GM23248 (cell line): ENCODE data around the gene GEN1. TPM values are rescaled to one million over a fixed set of nuclear protein-coding genes. Genes with fewer than 3 reads are reported as not detected.

Source experiments
- DNase-seq: peaks from one replicate; pipeline ENCODE4 v3.0.0-alpha.2; 2015
- H2AFZ ChIP-seq: fragments of 200-600 bp; sonication (generic); 2 replicates; pipeline ENCODE4 v1.6.1; 2016; ENCODE audit warnings: antibody characterized with exemption
- H3F3A ChIP-seq: fragments of 200-600 bp; sonication (generic); 2 replicates; pipeline ENCODE4 v1.6.1; 2016; ENCODE audit warnings: mild to moderate bottlenecking, antibody characterized with exemption, mixed run types; ENCODE audit not compliant: insufficient read depth
- H3K27ac ChIP-seq: fragments of 200-600 bp; sonication (generic); 2 replicates; pipeline ENCODE4 v1.5.1; 2016; ENCODE audit warnings: mild to moderate bottlenecking
- H3K27me3 ChIP-seq: fragments of 200-600 bp; sonication (generic); replicated peaks from 2 replicates; pipeline ENCODE4 v1.6.1; 2016; ENCODE audit warnings: mild to moderate bottlenecking; ENCODE audit not compliant: insufficient read depth
- H3K36me3 ChIP-seq: fragments of 200-600 bp; sonication (generic); 2 replicates; pipeline ENCODE4 v1.6.1; 2016; ENCODE audit warnings: low read depth, mild to moderate bottlenecking
- H3K4me1 ChIP-seq: fragments of 200-600 bp; sonication (generic); 2 replicates; pipeline ENCODE4 v1.6.1; 2016; ENCODE audit warnings: mild to moderate bottlenecking; ENCODE audit not compliant: insufficient read depth
- H3K4me2 ChIP-seq: fragments of 200-600 bp; sonication (generic); one replicate; pipeline ENCODE4 v1.6.1; 2016; ENCODE audit warnings: mild to moderate bottlenecking; ENCODE audit not compliant: unreplicated experiment
- H3K4me3 ChIP-seq: fragments of 200-600 bp; sonication (generic); 2 replicates; pipeline ENCODE4 v1.5.1; 2016; ENCODE audit warnings: mild to moderate bottlenecking
- H3K79me2 ChIP-seq: fragments of 200-600 bp; sonication (generic); 2 replicates; pipeline ENCODE4 v1.6.1; 2016; ENCODE audit warnings: mild to moderate bottlenecking; ENCODE audit not compliant: insufficient read depth
- H3K9ac ChIP-seq: fragments of 200-600 bp; sonication (generic); 2 replicates; pipeline ENCODE4 v1.6.1; 2016; ENCODE audit warnings: mild to moderate bottlenecking
- H3K9me2 ChIP-seq: fragments of 200-600 bp; sonication (generic); 2 replicates; pipeline ENCODE4 v1.6.1; 2016; ENCODE audit warnings: mixed run types, mild to moderate bottlenecking, moderate library complexity; ENCODE audit not compliant: insufficient read depth
- H3K9me3 ChIP-seq: fragments of 200-600 bp; sonication (generic); one replicate; pipeline ENCODE4 v1.6.1; 2017; ENCODE audit warnings: low read depth
- H4K20me1 ChIP-seq: fragments of 200-600 bp; sonication (generic); 2 replicates; pipeline ENCODE4 v1.6.0; 2016; ENCODE audit not compliant: insufficient read depth
- EZH2 ChIP-seq: fragments of 200-600 bp; sonication (generic); IDR thresholded peaks from 2 replicates; pipeline ENCODE4 v1.6.1; 2018; ENCODE audit warnings: antibody characterized with exemption, mild to moderate bottlenecking; ENCODE audit not compliant: insufficient read depth, poor library complexity, severe bottlenecking
- EZH2phosphoT487 ChIP-seq: fragments of 200-600 bp; sonication (generic); IDR thresholded peaks from 2 replicates; pipeline ENCODE4 v1.6.1; 2018; ENCODE audit warnings: antibody characterized with exemption, moderate library complexity, mild to moderate bottlenecking, low read depth; ENCODE audit not compliant: insufficient read depth
- WGBS, 2 experiments: methylation state at CpG; one replicate each; pipeline ENCODE4 v1.1.6; 2015 to 2017; ENCODE audit warnings: low lambda C conversion rate in 2 of 2, low coverage in 1 of 2; ENCODE audit errors: missing lambda C conversion rate in 2 of 2; 5-methylcytosine and 5-hydroxymethylcytosine counted together
- in situ Hi-C: fragments of 300-500 bp; cut with MboI; formaldehyde crosslinking; loops from 2 replicates; pipeline ENCODE4 v1.15.0; 2020
- polyA plus RNA-seq: library from polyadenylated mRNA; unstranded; fragments of >200 nt; fragmentation: Nextera tagmentation; extraction: Ambion mirVana; gene quantifications from 2 replicates; pipeline ENCODE4 v1.2.1, GENCODE V29; 2016
- total RNA-seq: library from RNA; depleted of rRNA; stranded (reverse); fragments of >200 nt; shearing (Covaris generic); gene quantifications from 2 replicates; pipeline ENCODE4 v1.2.3, GENCODE V29; 2014

Gene GEN1
- total and polyA plus RNA-seq, 2 experiments from 2014 or later, result 3.9 to 10.2 TPM

- 48 to 65% methylated on average over 5 of the region's 5 CpGs for WGBS, 2 experiments
- no peaks in the 10 kb centered on the region for H3K9me2 ChIP-seq
- H4K20me1 ChIP-seq, result no peaks in the 10 kb centered on the region
- H3K4me3 ChIP-seq, result no peak overlapping the region
- TF ChIP-seq EZH2, result no peak
- TF ChIP-seq EZH2phosphoT487, result no peak
- no peaks in the 10 kb centered on the region for H3K9me3 ChIP-seq
- no peak overlapping the region for H3K9ac ChIP-seq
- H3F3A ChIP-seq, result peaks cover 9% of the 10 kb centered on the region; the same call in 1 of the 2 replicates
- DNase-seq, result no peak
- no peak overlapping the region for H2AFZ ChIP-seq
- H3K36me3 ChIP-seq, result no peaks in the 10 kb centered on the region
- H3K4me1 ChIP-seq, result peaks cover 6% of the 10 kb centered on the region; the same call in 1 of the 2 replicates
- in situ Hi-C loops, result no loop called here
- no peak overlapping the region for H3K4me2 ChIP-seq
- no peak overlapping the region for H3K27ac ChIP-seq
- H3K79me2 ChIP-seq, result no peaks in the 10 kb centered on the region
- 0 out of 2 replicates have a peak, but pooled peaks cover 3% of the 10 kb centered on the region for H3K27me3 ChIP-seq
These were observed 41.4 kb downstream of the GEN1 start for GRCh38 chr2:17795309-17795708.

GRCh38 chr2:17798338-17798737 lies 44.4 kb downstream of the GEN1 start:
- H3K4me3 ChIP-seq, result no peak overlapping the region
- H2AFZ ChIP-seq, result no peak overlapping the region
- H4K20me1 ChIP-seq, result no peaks in the 10 kb centered on the region
- no peaks in the 10 kb centered on the region for H3K9me2 ChIP-seq
- no peaks in the 10 kb centered on the region for H3K79me2 ChIP-seq
- 0 out of 2 replicates have a peak, but pooled peaks cover 3% of the 10 kb centered on the region for H3K27me3 ChIP-seq
- TF ChIP-seq EZH2 (no peak), EZH2phosphoT487 (no peak)
- DNase-seq, result no peak
- H3K27ac ChIP-seq, result no peak overlapping the region
- H3K4me2 ChIP-seq, result no peak overlapping the region
- WGBS, 2 experiments, result 67 to 77% methylated on average over 4 of the region's 4 CpGs
- no peaks in the 10 kb centered on the region for H3K9me3 ChIP-seq
- in situ Hi-C loops, result no loop called here
- H3K9ac ChIP-seq, result no peak overlapping the region
- no peaks in the 10 kb centered on the region for H3K36me3 ChIP-seq
- peaks cover 4% of the 10 kb centered on the region; the same call in 1 of the 2 replicates for H3F3A ChIP-seq
- H3K4me1 ChIP-seq, result no peaks in the 10 kb centered on the region

DNA sequence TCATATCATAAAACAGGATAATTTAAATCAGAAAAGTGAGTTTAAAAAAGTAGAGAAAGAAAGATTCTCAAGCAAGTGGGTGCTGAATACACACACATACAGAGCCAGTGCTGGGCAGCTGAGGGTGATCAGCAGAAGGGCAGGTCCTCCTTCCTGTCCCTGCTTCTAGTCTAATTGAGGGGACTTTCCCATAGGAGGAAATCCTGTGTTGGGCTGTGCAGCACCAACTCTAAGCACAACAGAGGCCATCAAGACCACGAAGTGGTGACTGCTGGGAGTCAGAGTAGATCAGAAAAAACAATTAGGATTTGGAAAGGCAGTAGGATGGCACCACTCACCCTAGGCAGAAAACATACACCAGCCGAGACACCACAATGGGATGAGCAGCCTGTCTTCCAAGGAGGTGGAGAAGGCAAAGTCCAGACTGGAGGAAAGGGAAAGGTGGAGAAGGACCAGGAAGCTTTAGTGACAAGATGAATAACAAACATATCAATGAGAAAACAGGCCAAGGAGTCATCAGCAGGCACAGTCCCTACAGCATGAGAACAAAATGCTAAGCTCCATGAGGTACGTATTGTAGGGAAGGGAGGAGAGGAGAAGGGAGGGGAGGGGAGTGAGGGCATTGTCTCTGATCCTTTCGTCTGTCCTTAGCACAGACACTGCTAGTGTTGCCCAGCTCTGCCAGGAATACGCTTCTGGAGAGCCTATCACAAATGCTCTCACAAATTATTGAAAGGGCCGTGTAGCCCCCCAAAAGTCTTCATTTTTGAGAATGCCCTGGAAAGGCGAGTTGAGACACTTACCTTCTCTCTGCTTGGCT lies 45.6 kb downstream of the GEN1 start:
- H3K27ac ChIP-seq, result no peak overlapping the region

DNA sequence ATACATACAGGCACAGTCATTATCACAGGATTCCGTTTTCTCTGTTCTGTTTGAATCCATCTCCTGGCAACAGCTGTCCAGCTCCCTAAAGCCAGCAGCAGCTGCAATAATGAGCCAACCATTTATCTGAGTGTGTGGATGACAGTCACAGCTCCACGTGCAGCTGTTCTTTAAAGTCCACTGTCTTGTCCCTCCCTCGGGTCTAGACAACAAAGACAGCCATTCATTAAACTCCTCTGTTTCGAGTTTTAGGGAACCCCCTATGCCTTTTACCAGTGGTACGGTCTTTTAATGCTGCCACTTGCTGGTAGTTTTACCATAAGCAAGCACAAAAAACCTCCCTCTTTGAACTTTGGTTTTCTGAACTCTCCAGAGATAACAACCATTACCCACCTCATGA lies 46.3 kb downstream of the GEN1 start:
- H3K4me1 ChIP-seq, result no peaks in the 10 kb centered on the region
- H4K20me1 ChIP-seq, result no peaks in the 10 kb centered on the region
- no peak overlapping the region for H3K4me3 ChIP-seq
- H3K79me2 ChIP-seq, result no peaks in the 10 kb centered on the region
- peak; percentile 22 for DNase-seq
- no peak for TF ChIP-seq EZH2phosphoT487
- no peak for TF ChIP-seq EZH2
- no peak overlapping the region for H3K27ac ChIP-seq
- H3F3A ChIP-seq, result no peaks in the 10 kb centered on the region
- no peaks in the 10 kb centered on the region for H3K36me3 ChIP-seq
- no peak overlapping the region for H3K4me2 ChIP-seq
- no peaks in the 10 kb centered on the region for H3K9me2 ChIP-seq
- no peak overlapping the region for H2AFZ ChIP-seq
- no peaks in the 10 kb centered on the region for H3K9me3 ChIP-seq
- H3K9ac ChIP-seq, result no peak overlapping the region
- 25 to 36% methylated on average over 5 of the region's 5 CpGs for WGBS, 2 experiments
- in situ Hi-C loops, result no loop called here
- 0 out of 2 replicates have a peak, but pooled peaks cover 3% of the 10 kb centered on the region for H3K27me3 ChIP-seq

More for the DNA sequence above, 45.6 kb downstream of the GEN1 start:
- Histone ChIP-seq H3K9me3 (no peaks in the 10 kb centered on the region), H3K9me2 (no peaks in the 10 kb centered on the region), H3K9ac (no peak overlapping the region), H3K4me1 (no peaks in the 10 kb centered on the region), H2AFZ (no peak overlapping the region), H3F3A (no peaks in the 10 kb centered on the region), H3K4me3 (no peak overlapping the region), H3K79me2 (no peaks in the 10 kb centered on the region), H3K36me3 (no peaks in the 10 kb centered on the region), H3K27me3 (0 out of 2 replicates have a peak, but pooled peaks cover 3% of the 10 kb centered on the region), H4K20me1 (no peaks in the 10 kb centered on the region), H3K4me2 (no peak overlapping the region)
- no peak for TF ChIP-seq EZH2
- no peak for TF ChIP-seq EZH2phosphoT487
- no peak for DNase-seq
- in situ Hi-C loops, result no loop called here
- WGBS, 2 experiments, result 44 to 50% methylated on average over 7 of the region's 7 CpGs
